Neural crest cell (in vitro differentiated cells): ENCODE measurements around the gene RAMP3. TPM values are rescaled to one million over a fixed set of nuclear protein-coding genes. Genes with fewer than 3 reads are reported as not detected.

Experiments used
- DNase-seq: peaks from one replicate; pipeline ENCODE4 v3.0.0; 2021; ENCODE audit warnings: low read depth, mixed read lengths, low spot score
- H3K27ac Mint-ChIP-seq: one replicate; pipeline ENCODE4 v1.8.0; 2021; ENCODE audit warnings: mild to moderate bottlenecking, mixed read lengths; ENCODE audit not compliant: unreplicated experiment
- H3K27me3 Mint-ChIP-seq: 2 replicates; pipeline ENCODE4 v1.8.0; 2021; ENCODE audit warnings: low read depth, mild to moderate bottlenecking, mixed read lengths
- H3K36me3 Mint-ChIP-seq: 2 replicates; pipeline ENCODE4 v1.8.0; 2021; ENCODE audit warnings: low read depth, mild to moderate bottlenecking, mixed read lengths
- H3K4me1 Mint-ChIP-seq: 2 replicates; pipeline ENCODE4 v1.8.0; 2021; ENCODE audit warnings: mixed read lengths
- H3K4me3 Mint-ChIP-seq: one replicate; pipeline ENCODE4 v1.8.0; 2021; ENCODE audit warnings: mild to moderate bottlenecking, mixed read lengths
- H3K9me3 Mint-ChIP-seq: 2 replicates; pipeline ENCODE4 v1.8.0; 2021; ENCODE audit warnings: mixed read lengths
- total RNA-seq: library from RNA; stranded (reverse); gene quantifications from 2 replicates; pipeline ENCODE4 v1.2.1, GENCODE V29; 2021
- TF ChIP-seq, protein P1 (sequence below): fragments of 200-600 bp; sonication (generic); conservative IDR thresholded peaks from 2 replicates; pipeline ENCODE4 v1.5.0; 2021; ENCODE audit warnings: antibody characterized with exemption, mild to moderate bottlenecking

Gene RAMP3
- total RNA-seq, 1 donor from 2014 or later, result not detected

DNA sequence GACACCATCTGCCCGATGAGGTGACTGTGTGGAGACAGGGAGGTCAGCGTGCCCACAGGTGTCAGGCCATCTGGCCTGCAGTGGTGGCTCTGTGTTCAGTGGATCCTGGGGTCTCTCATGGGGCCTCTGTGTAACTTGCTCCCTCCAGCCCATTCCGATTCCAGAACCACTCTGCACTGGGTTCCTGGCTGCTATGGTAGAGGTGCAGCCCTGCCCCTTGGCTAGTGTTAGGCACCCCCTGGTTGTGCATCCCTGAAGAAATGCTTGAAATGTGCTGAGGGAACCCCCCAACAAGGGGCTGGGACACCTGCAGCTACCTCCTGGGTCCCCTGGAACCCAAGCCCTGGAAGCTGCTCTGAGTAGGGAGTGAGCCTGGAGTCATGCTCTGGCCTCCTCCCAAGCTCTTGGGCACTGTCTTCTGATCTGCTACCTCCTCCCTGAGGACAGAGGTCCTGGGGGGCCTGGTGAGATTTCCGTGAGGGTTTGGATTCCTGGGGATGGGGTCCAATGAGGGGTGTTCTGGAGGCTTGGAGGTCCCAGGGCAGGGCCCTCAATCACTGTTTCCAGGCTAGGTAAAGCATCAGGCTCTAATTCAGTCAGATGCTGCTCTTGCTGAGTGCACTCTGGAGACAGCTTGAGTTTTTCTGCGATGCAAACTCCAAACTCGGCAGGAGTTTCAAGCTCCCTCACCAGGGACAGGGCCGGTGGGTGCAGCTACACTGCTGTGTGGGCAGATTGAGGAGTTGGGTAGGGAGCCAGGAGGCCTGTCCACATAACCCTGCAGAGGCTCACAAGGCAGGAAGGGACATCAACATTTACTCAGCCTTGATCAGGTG is 27.7 kb downstream of the RAMP3 start:
- H3K27me3 Mint-ChIP-seq, result no peaks in the 10 kb centered on the region
- no peaks in the 10 kb centered on the region for H3K9me3 Mint-ChIP-seq
- no peak overlapping the region for H3K4me3 Mint-ChIP-seq
- peaks cover 8% of the 10 kb centered on the region for H3K4me1 Mint-ChIP-seq
- TF ChIP-seq, protein P1, sequence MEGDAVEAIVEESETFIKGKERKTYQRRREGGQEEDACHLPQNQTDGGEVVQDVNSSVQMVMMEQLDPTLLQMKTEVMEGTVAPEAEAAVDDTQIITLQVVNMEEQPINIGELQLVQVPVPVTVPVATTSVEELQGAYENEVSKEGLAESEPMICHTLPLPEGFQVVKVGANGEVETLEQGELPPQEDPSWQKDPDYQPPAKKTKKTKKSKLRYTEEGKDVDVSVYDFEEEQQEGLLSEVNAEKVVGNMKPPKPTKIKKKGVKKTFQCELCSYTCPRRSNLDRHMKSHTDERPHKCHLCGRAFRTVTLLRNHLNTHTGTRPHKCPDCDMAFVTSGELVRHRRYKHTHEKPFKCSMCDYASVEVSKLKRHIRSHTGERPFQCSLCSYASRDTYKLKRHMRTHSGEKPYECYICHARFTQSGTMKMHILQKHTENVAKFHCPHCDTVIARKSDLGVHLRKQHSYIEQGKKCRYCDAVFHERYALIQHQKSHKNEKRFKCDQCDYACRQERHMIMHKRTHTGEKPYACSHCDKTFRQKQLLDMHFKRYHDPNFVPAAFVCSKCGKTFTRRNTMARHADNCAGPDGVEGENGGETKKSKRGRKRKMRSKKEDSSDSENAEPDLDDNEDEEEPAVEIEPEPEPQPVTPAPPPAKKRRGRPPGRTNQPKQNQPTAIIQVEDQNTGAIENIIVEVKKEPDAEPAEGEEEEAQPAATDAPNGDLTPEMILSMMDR, result no peak
- H3K36me3 Mint-ChIP-seq, result no peaks in the 10 kb centered on the region
- no peak for DNase-seq
- peak overlapping the region; percentile 74 for H3K27ac Mint-ChIP-seq

DNA sequence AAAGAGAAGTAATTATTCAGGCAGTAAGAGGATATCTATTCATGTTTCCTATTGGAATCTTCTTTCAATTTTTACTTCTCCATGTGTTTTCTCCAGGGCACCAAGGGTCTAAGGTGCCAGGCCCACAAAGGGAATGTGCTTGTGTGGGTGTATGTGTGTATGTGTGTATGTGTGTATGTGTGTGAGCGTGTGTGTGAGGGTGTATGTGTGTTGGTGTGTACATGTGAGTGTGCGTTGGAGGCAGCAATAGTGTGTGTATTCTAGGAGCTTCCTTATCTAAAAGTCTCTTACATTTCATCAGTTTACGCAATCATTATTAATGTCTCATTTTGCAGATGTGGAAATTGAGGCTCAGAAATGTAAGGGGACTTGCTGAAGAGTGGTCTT is 28.3 kb downstream of the RAMP3 start:
- Mint-ChIP-seq H3K27me3 (no peaks in the 10 kb centered on the region), H3K27ac (no peak overlapping the region), H3K9me3 (no peaks in the 10 kb centered on the region), H3K4me3 (no peak overlapping the region), H3K36me3 (no peaks in the 10 kb centered on the region), H3K4me1 (peaks cover 12% of the 10 kb centered on the region)
- TF ChIP-seq, protein P1, result no peak
- no peak for DNase-seq

DNA sequence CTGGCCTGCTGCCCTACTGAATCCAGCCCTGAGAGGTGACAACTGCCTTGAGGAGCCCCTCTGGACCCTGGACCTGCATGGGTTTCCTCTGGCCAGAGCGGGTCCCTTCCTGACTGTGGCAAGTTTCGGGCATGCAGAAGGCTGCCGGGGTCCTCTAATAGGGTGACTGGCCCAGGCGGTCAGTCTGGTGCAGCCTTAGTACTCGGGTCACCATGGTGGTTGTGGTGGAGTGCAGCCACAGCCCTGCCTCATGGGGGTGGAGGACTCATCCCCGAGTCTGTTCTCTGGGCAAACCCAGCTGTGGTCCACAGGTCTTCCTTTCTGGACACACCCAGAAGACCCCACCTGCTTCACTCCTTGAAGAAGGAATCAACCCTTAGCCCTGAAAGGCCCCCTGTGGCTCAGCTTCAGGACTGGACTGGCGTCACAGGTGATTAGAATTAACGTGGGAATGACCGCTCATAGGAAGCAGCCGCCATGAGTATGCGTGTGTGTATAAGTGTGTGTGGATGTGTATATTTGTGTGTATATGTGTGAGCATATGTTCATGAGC is 28.7 kb downstream of the RAMP3 start:
- no peaks in the 10 kb centered on the region for H3K36me3 Mint-ChIP-seq
- H3K9me3 Mint-ChIP-seq, result no peaks in the 10 kb centered on the region
- H3K27me3 Mint-ChIP-seq, result no peaks in the 10 kb centered on the region
- DNase-seq, result no peak
- no peak overlapping the region for H3K4me3 Mint-ChIP-seq
- peaks cover 17% of the 10 kb centered on the region for H3K4me1 Mint-ChIP-seq
- H3K27ac Mint-ChIP-seq, result no peak overlapping the region
- TF ChIP-seq, protein P1, result no peak

DNA sequence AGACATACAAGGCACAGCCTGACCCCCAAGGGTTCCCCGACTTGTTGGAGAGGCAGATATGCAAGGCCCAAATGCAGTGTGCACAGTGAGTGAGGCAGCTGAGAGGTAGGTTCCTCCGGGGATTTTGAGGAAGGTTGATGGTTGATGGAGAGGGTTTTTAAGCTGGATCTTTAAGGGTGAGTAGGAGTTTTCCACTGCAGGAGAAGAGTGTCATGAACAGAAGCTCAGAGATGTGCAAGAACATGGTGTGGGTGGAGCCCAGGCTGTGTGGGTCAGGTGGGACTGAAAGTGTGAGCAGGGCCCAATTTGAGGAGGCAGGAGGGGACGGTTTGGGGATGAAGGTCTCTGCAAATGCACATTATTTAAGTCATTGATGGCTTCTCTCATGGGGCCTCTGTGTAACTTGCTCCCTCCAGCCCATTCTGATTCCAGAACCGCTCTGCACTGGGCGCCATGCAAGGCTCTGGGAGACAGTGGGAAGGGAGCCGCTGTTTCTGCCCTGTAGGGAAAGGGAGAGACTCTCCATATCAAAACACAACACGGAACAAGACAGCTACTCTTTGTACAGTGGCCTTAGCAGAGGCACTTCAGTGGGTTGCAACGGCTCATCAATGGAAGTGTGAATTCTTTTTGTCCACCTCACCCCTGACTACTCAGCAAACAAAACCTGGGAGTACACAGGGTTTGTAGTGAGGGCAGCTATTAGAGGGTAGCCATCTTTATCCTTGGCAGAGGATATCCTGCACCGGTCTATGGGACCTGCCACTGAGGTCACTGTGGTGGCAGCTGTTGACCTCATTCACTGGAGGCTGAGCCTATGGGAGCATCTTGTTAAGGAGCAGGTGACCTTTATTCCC is 29.7 kb downstream of the RAMP3 start:
- TF ChIP-seq, protein P1, result no peak
- Mint-ChIP-seq H3K4me1 (peaks cover 23% of the 10 kb centered on the region), H3K4me3 (no peak overlapping the region), H3K27me3 (no peaks in the 10 kb centered on the region), H3K9me3 (peaks cover 3% of the 10 kb centered on the region), H3K27ac (no peak overlapping the region), H3K36me3 (peaks cover 2% of the 10 kb centered on the region)
- no peak for DNase-seq

DNA sequence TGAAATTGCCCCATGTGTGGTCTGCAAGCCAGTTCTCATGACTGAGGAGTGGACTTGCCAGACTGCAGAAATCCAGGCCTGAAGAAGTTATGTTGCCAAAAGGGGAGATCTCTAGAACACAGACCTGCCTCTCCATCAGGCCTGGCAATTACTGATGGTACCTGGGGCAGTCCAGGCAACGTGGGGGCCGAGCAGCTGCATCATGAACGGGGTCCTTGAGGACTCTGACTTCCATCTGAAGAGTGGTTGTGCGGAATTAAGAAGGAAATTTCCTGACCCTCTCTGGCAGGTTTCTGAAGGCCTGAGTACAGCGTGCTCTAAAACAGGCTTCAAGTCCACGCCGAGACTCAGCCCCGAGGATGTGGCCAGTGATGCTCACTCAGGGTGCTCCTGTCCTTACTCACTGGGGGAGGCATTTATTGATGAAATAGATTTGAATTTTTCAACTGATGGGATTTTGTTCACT is 30.4 kb downstream of the RAMP3 start:
- DNase-seq, result no peak
- Mint-ChIP-seq H3K4me3 (no peak overlapping the region), H3K27me3 (no peaks in the 10 kb centered on the region), H3K9me3 (peaks cover 9% of the 10 kb centered on the region), H3K36me3 (peaks cover 2% of the 10 kb centered on the region), H3K27ac (no peak overlapping the region), H3K4me1 (peaks cover 23% of the 10 kb centered on the region)
- TF ChIP-seq, protein P1, result no peak
